Hematopoietic multipotent progenitor cell treated with erythropoietin and hydrocortisone succinate and interleukin-3 and kit ligand, for 4 days (in vitro differentiated cells): ENCODE results near the gene GRXCR1.

ENCODE experiments used
- DNase-seq: peaks from one replicate; pipeline ENCODE4 v3.0.0-alpha.2; 2015

Gene GRXCR1

DNA sequence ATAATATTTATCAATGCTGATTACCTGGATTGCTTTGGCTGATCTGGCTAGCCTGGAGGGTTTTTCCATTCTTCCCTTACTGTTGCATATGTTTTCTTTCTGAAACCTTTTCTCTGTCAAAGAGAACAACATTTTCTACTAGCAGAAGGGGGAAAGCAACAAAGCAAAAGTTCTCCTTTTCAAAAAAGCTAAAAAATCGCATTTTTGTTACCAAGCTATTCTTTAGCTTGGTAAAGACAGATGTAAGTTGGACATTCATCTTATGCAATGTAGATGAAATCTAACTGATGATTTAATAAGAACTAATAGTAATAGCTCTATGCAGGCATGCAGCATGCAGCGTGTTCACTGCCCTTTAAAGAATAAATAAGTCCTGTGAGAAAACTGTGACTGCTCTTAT is at the start of gene GRXCR1:
Gene GRXCR1 (plus strand): TSS at position 301 of the 400 bp plus-strand sequence. CDS start 554 bp downstream, outside the sequence.
- DNase-seq: no peak

GRCh38 chr4:42843694-42844093 is 48.8 kb upstream of the GRXCR1 start:
- DNase-seq: peak; percentile 4

- DNase-seq: no peak
These were observed 48.0 kb upstream of the GRXCR1 start for GRCh38 chr4:42844422-42845070.

DNA sequence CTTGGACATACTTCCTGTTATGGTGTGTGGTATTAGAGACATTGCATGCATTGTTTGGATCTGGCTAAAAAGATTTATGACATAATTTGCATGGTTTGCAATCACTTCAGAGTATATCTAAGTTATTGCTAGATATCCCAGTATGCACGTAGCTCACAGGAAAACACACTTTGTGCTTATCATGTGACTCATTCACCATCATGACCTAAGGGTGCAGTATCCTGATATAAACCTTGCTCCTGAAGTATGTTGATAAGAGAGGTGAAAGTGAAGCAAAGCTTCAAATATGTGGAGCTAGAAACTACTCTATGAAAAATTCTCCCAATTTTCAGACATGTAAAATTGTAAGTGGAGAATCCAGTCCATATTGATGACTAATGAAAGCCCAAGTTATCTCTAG is 46.9 kb upstream of the GRXCR1 start:
- DNase-seq: peak; percentile 10

DNA sequence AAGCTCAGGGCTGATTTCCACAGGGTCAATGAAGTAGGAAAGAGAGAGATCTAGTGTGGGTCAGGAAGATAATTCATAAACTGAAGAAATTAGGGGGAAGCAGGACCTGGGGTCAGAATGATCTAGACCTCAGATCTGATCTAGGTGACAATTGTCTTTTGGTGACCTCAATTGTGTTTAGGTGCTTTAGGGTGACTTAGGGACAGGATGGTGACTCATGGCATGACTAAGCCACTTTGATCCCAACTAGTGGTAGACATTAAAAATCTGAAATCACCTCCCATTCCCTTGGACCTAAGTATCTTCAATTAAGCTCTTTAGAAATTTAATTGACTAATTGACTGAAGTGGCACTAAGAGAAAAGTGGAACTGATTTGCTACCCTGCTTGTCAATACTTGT is 36.7 kb upstream of the GRXCR1 start:
- no peak for DNase-seq

DNA sequence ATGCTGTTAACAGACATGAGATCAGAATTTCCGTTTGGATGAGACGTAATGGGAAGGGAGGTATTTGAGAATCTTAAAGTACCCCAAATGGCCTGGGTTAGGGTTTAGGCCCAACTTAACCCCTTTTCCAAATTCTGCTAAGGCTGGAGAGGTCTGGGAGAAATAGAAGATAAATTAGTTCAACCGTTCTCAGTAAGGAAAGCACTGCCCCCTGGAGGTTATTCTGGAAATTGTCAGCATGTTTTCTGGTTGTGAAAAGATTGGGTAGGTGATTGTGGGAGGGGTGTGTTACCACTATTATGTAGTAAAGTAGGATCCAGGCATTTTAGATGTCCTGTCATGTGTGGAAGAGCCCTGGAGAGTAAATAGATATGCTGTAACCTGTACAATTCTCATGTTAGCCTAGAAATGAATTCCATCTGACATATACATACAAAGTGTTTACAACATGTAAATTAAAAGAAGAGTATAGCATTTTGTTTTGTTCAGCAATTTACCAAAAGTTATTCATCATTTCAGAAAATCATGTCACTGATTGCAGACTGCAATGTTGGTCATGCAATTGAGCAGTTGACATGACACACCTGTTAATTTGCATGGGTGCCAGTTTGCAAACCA is 26.8 kb upstream of the GRXCR1 start:
- peak; percentile 83 for DNase-seq

DNA sequence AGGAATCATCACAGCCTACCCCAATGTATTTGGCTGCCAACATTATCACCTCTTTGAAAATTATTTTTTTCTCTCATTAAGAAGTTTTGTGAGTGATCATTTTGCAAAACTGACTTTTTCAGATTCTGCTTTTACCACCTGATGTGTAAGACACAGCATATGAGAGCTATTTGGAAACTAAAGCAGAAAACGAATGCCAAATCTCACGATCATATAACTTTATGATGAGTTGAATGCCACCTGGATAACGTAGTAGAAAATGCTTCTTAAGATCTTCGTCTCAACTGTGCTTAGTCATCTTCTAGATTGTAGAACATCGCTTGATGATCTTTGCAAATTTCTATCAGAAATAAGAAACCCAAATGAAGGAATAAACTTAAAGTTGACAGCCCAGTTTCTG is 21.3 kb upstream of the GRXCR1 start:
- DNase-seq: no peak

DNA sequence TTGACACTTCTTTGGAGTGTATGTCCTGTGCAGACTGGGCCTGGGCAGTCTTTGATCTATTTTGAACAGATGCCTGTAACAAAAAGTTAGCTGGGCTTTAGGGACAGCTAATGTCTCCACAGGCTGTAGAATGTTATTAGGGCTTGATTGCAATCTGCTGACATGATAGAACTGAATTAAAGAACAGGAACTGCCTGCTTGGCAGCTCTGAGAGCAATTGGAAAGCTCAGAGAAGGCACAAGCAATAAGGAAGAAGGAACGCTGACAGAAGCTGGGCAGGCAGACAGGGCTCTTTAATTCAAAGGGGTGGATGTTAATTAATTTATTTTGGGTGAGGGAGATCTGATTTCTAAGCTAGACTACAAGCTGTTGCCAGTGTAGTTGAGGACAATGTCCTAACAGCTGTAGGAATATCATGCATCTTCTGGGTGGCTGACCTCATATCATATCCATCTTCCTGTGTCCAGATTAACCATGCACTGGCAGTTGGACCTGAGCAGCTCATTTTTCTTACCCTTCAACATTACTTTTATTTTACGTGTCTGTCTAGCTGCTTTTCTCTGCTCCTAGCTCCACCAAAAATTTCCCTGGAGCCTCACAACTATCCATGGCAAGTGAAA is 20.7 kb upstream of the GRXCR1 start:
- DNase-seq: peak; percentile 1

- no peak for DNase-seq
These were observed 13.7 kb upstream of the GRXCR1 start for GRCh38 chr4:42878863-42879262.

GRCh38 chr4:42881253-42881652 is 11.3 kb upstream of the GRXCR1 start:
- DNase-seq: no peak

GRCh38 chr4:42891644-42892043 is 869 bp upstream of the GRXCR1 start:
- DNase-seq: no peak

GRCh38 chr4:42895452-42895851 is 2.9 kb downstream of the GRXCR1 start:
- no peak for DNase-seq

- DNase-seq: no peak
These were observed 12.5 kb downstream of the GRXCR1 start for GRCh38 chr4:42904986-42905385.

DNA sequence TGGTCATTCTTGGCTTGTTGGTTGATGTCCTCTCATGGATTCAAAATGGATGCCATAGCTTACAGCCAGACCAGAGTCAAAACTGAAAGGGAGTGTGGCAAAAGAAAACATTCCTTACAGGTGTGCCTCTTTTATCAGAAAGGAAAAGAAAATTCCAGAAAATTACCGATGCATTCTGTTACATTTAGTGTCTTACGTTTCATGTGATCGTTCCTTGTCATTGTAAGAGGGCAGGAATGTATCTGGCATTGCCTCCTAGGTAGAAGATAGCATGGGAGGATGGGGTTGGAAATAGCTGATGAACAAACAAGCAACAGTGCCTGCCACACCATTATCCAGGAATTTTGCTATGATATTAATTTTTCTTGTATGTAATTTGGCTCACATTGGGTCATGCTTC is 13.1 kb downstream of the GRXCR1 start:
- DNase-seq: no peak

DNA sequence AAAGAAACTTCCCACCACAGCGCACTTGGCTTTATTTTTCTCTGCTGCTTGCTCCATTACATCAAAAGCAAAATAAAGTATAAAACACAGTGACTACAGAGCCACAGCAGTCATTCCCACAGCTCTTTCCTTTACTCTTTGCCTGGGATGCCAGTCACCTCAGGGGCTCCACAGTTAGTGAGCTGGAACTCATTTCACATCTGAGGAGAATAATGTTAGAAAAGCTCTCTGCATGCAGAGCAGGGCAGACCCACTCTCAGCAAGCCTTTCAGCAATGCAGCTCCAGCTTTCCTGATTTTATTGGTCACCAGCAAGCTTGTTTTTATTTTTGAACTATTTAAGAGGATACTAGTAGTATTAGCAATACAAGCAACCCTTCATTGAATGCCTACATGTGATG is 13.8 kb downstream of the GRXCR1 start:
- no peak for DNase-seq

DNA sequence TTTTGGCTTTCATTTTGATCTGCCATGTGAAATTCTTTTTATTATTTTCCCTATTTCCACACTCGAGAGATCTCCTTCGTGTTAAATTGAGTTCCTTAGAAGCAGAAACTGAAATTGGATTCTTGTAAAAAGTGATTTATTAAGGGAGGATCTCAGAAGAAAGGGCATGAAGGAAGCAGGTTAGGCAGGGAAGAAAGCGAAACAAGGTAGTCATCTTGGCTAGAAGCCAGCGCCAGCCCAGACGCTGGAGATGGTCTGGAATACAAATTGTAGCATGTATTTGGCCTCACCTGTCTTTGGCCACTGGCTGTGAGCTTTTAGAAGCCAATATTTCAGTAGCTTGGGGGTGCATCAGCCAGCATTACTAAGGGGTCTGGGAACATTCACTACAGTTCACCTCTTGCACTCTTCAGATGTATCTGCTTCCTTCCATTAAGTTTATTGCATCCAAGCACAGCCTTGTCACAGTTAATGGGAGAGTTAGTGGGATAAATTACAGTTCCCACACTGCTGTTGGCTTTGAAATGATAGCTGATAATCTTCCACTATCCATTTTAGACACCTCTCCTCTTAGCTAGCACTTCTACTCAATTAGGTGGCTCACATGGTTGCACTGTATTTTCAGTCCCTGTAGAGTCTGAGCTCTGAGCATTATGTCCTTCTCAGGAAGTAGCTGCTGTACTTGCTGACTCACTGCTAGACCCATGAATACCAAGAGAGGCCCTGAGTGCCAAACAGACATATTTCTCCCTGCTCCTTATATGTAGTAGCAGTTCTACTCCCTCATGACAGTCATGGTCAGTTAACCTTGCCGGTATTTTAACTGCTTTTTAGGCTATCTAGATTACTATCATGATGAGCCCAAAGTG is 14.6 kb downstream of the GRXCR1 start:
- DNase-seq: peak; percentile 23

DNA sequence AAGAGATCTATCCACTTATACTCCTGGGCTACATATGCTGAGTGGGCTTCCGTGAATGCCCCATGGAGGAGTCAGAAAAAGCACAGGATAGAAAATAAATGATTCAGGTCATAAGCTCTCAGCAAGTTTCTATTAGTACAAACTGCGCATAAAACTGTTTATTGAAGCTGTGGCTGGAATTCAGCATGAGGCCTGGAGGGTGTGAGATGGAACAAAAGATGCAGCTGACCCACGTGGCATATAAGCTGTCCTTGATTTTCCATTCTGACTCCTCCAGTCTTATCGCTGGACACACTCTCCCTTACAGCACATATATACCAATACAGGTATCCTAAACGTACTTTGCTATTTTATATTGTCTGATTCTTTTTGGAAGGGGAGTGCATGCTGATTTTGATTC is 17.9 kb downstream of the GRXCR1 start:
- no peak for DNase-seq

DNA sequence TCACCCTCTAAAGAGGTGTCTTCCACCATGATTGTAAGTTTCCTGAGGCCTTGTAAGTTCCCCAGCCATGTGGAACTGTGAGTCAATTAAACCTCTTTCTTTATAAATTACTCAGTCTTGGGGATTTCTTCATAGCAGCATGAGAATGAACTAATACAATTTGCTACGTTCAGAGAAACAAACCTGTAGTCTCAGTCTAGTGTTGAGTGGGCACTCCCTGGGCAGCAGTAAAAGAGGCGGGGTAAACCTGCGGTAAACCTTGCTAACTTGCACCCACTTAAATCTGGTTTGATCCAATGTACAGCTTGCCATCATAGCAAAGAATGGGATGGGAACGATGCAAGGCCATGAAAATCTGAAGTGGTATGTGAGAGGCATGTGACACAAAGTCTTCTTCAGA is 22.4 kb downstream of the GRXCR1 start:
- DNase-seq: no peak

GRCh38 chr4:42915484-42915883 is 23.0 kb downstream of the GRXCR1 start:
- no peak for DNase-seq

DNA sequence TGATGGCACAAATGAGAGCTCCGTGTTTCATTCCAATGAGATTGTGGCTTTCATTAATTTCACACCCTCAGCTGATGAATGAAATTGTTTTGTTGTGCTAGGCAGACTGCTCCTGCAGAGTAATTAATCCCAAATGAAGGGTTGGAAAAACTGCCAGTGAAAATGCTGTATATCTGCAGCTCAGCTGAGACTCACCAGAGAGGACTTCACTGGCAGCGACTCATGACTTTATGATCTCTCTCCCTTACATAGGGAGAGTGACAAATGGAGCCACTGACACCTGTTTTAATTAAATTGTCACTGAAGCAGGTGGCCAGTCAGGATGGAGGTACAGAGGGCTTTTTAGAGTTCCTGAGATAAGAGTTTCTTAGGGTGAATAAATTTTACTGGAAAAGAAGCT is 24.8 kb downstream of the GRXCR1 start:
- no peak for DNase-seq

GRCh38 chr4:42923431-42923830 is 30.9 kb downstream of the GRXCR1 start:
- no peak for DNase-seq

DNA sequence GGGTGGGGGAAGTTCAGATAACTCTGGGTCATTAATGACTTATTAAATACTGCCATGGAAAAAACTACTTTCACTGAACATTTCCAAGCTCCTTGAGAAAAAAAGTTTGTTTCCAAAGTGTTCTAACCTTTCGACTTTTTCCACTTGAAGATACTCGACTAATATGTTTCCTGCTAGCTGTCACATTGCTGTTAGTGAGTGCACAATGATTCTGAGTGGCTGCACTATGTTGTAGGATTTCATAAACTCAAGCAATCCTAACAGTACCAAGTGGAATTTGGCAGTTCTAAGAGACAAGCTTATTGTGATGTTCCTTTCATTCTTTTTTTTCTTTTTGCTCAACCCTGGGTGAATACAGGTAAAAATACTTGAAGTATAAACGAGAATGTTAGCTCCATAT is 33.4 kb downstream of the GRXCR1 start:
- no peak for DNase-seq

GRCh38 chr4:42927946-42928345 is 35.4 kb downstream of the GRXCR1 start:
- no peak for DNase-seq

DNA sequence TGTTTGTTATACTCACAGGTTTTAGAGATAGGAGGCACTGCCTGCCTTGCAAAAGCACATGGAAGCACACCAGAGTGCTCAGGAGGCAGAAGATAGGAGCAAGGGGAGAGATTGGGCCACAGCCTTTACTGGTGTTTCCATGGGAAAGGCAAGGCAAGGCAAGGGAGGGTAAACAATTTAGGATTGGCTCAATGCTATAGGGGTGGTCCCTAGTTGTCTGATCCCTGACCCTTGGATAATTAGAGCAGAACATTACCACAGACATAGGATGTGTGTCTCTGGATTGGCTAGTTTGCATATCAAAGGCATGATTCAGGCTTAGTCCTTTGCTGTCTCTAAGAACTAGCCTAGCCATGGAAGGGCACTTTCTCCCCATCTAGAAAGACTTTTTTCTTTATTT is 36.1 kb downstream of the GRXCR1 start:
- DNase-seq: no peak
